HEK293T (cell line): ENCODE data around the gene SLC35F6.

Source experiments
- BHLHE40 ChIP-seq: fragments of 450-650 bp; IDR thresholded peaks from 2 replicates; pipeline ENCODE4 v1.6.1; 2016; ENCODE audit warnings: mild to moderate bottlenecking, moderate library complexity, borderline replicate concordance
- ELF4 ChIP-seq: fragments of 450-650 bp; IDR thresholded peaks from 2 replicates; pipeline ENCODE4 v1.6.1; 2017; ENCODE audit warnings: antibody characterized with exemption
- FOXA1 ChIP-seq: fragments of 450-650 bp; IDR thresholded peaks from 2 replicates; pipeline ENCODE4 v1.6.1; 2016; ENCODE audit warnings: mild to moderate bottlenecking
- SP1 ChIP-seq: fragments of 450-650 bp; IDR thresholded peaks from 2 replicates; pipeline ENCODE4 v1.6.1; 2017
- SUZ12 ChIP-seq: fragments of 450-650 bp; IDR thresholded peaks from 2 replicates; pipeline ENCODE4 v1.6.1; 2016; ENCODE audit warnings: mild to moderate bottlenecking
- ZNF384 ChIP-seq: fragments of 450-650 bp; IDR thresholded peaks from 2 replicates; pipeline ENCODE4 v1.6.1; 2016

DNA sequence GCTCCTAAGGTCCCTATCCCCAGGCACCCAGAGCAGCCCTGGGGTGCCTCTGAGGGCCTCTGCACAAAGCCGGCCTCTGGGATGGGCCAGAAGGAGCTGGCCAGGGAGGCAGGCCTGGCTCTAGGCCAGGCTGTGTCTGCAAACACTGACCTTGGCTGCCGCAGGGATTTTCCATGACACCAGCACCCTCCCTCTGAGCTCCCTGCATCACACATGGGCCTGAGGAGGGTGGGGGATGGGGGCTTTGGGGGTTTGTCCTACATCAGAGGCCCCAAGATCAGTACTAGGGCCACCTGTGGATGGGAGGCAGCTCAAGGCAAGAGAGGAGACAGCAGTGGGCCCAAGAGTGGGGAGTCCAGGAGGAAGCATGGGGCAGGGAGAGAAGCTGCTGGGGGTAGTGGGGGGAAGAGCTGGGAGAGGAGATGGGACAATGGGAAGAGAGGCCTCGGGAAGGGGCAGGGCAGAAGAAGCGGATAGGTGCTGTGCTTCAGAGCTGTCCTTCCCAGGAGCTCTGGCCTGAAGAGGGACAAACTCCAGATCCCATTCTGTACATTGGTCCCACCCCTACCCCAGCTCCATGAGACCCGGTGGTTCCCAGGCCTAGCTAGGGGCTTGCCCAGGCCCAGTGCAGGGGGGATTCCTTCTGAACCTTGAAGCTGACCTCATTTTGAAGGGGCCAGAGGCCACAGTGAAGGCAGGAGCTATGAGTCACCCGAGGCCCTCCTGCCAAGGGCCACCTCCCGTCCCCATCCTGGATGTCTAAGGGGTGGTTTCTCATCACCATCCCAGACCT lies 43.6 kb upstream of the SLC35F6 start:
- no peak for TF ChIP-seq FOXA1
- TF ChIP-seq BHLHE40: no peak
- no peak for TF ChIP-seq SP1
- no peak for TF ChIP-seq ZNF384
- TF ChIP-seq SUZ12: no peak
- no peak for TF ChIP-seq ELF4
